Neuronal stem cell (in vitro differentiated cells): ENCODE data around the gene UBXN10.

Experiments
- DNase-seq: peaks from one replicate; pipeline ENCODE4 v3.0.0-alpha.2; 2013; ENCODE audit warnings: low spot score
- H2AFZ ChIP-seq: one replicate; pipeline ENCODE4 v1.6.1; 2013; ENCODE audit warnings: mild to moderate bottlenecking, low read length, inconsistent platforms
- H2AK5ac ChIP-seq: 2 replicates; pipeline ENCODE4 v1.6.1; 2013; ENCODE audit warnings: low read depth, mild to moderate bottlenecking, inconsistent platforms, low read length, moderate library complexity, mixed read lengths
- H2BK120ac ChIP-seq: 2 replicates; pipeline ENCODE4 v1.6.1; 2013; ENCODE audit warnings: low read depth, mild to moderate bottlenecking, inconsistent platforms, low read length, moderate library complexity, mixed read lengths
- H2BK12ac ChIP-seq: one replicate; pipeline ENCODE4 v1.6.1; 2013; ENCODE audit warnings: low read length, inconsistent platforms
- H2BK15ac ChIP-seq: 2 replicates; pipeline ENCODE4 v1.6.1; 2013; ENCODE audit warnings: mild to moderate bottlenecking, low read length, inconsistent platforms, mixed read lengths
- H2BK5ac ChIP-seq: one replicate; pipeline ENCODE4 v1.6.1; 2013; ENCODE audit warnings: inconsistent platforms, mild to moderate bottlenecking, low read length, moderate library complexity
- H3K14ac ChIP-seq: one replicate; pipeline ENCODE4 v1.6.1; 2013; ENCODE audit warnings: low read length, inconsistent platforms
- H3K18ac ChIP-seq: 2 replicates; pipeline ENCODE4 v1.6.1; 2013; ENCODE audit warnings: low read length, inconsistent platforms
- H3K23ac ChIP-seq: 2 replicates; pipeline ENCODE4 v1.6.1; 2013; ENCODE audit warnings: low read depth, mild to moderate bottlenecking, mixed read lengths, low read length, inconsistent platforms; ENCODE audit not compliant: poor library complexity
- H3K27ac ChIP-seq: replicated peaks from 3 replicates; pipeline ENCODE4 v1.5.1; 2013; ENCODE audit warnings: low read length, inconsistent platforms
- H3K27me3 ChIP-seq, 3 experiments: 2 replicates each; pipeline ENCODE4 v1.6.1; 2013; ENCODE audit warnings: low read length in 3 of 3, mild to moderate bottlenecking in 2 of 3, inconsistent platforms in 1 of 3, low read depth in 1 of 3, mixed read lengths in 1 of 3, moderate library complexity in 1 of 3; ENCODE audit not compliant: control insufficient read depth in 3 of 3, insufficient read depth in 3 of 3
- H3K36me3 ChIP-seq, 2 donors: replicated peaks in 1 of 2; 2 replicates each; pipeline ENCODE4 v1.6.1; 2013; ENCODE audit warnings: low read length in 2 of 2; ENCODE audit not compliant: control insufficient read depth in 2 of 2, insufficient read depth in 2 of 2
- H3K4ac ChIP-seq: 2 replicates; pipeline ENCODE4 v1.6.1; 2013; ENCODE audit warnings: inconsistent platforms, mild to moderate bottlenecking, low read length, moderate library complexity
- H3K4me1 ChIP-seq, 2 donors: 1 replicate in 1 of 2; 2 replicates in 1 of 2; pipeline ENCODE4 v1.6.1; 2013; ENCODE audit warnings: low read length in 2 of 2, low read depth in 1 of 2; ENCODE audit not compliant: control insufficient read depth in 2 of 2, insufficient read depth in 1 of 2
- H3K4me2 ChIP-seq: one replicate; pipeline ENCODE4 v1.6.1; 2013; ENCODE audit warnings: mild to moderate bottlenecking, low read length, inconsistent platforms; ENCODE audit not compliant: insufficient read depth, poor library complexity, severe bottlenecking
- H3K4me3 ChIP-seq, 2 donors: 2 replicates each; pipeline ENCODE4 v1.5.1; 2013; ENCODE audit warnings: low read length in 2 of 2, mild to moderate bottlenecking in 2 of 2, inconsistent platforms in 1 of 2, moderate library complexity in 1 of 2
- H3K79me1 ChIP-seq: one replicate; pipeline ENCODE4 v1.6.1; 2013; ENCODE audit warnings: low read depth, mild to moderate bottlenecking, inconsistent platforms, low read length, moderate library complexity
- H3K9ac ChIP-seq: one replicate; pipeline ENCODE4 v1.6.1; 2013; ENCODE audit warnings: mild to moderate bottlenecking, low read depth, low read length, inconsistent platforms; ENCODE audit not compliant: poor library complexity
- H3K9me3 ChIP-seq, 2 donors: replicated peaks in 1 of 2; 2 replicates each; pipeline versions ENCODE3 to v1.6.1; 2013; ENCODE audit warnings: low read length in 2 of 2, mild to moderate bottlenecking in 2 of 2, inconsistent platforms in 1 of 2, low read depth in 1 of 2, mixed read lengths in 1 of 2, moderate library complexity in 1 of 2; ENCODE audit not compliant: control insufficient read depth in 2 of 2, insufficient read depth in 1 of 2
- H4K8ac ChIP-seq: one replicate; pipeline ENCODE4 v1.6.1; 2013; ENCODE audit warnings: low read depth, mild to moderate bottlenecking, inconsistent platforms, low read length, moderate library complexity
- H4K91ac ChIP-seq: one replicate; pipeline ENCODE4 v1.6.1; 2013; ENCODE audit warnings: low read length, low read depth, mild to moderate bottlenecking, inconsistent platforms; ENCODE audit not compliant: poor library complexity
- WGBS, 2 donors: extraction: QIAGEN DNeasy Blood & Tissue Kit; methylation state at CpG; one replicate each; pipeline ENCODE4 v1.1.7; 2013; ENCODE audit warnings: missing lambda C conversion rate in 2 of 2, mixed read lengths in 1 of 2; ENCODE audit not compliant: insufficient read length in 2 of 2, insufficient replicate concordance in 1 of 2; ENCODE audit errors: extremely low coverage in 2 of 2; 5-methylcytosine and 5-hydroxymethylcytosine counted together

The UBXN10 gene

GRCh38 chr1:20209471-20209870 lies 23.6 kb downstream of the UBXN10 start:
- H3K27me3 ChIP-seq: peaks cover 0 to 11% (median 0%) of the 10 kb centered on the region in 3 experiments
- no peak overlapping the region for H2BK12ac ChIP-seq
- no peak overlapping the region for H3K18ac ChIP-seq
- no peak overlapping the region for H2BK5ac ChIP-seq
- no peak for DNase-seq
- no peak overlapping the region for H3K9ac ChIP-seq
- H2BK120ac ChIP-seq: no peak overlapping the region
- H4K8ac ChIP-seq: no peak overlapping the region
- no peak overlapping the region for H3K27ac ChIP-seq
- H2BK15ac ChIP-seq: no peak overlapping the region
- H4K91ac ChIP-seq: no peak overlapping the region
- no peak overlapping the region for H3K4ac ChIP-seq
- no peak overlapping the region for H3K4me2 ChIP-seq
- no peak overlapping the region for H3K23ac ChIP-seq
- peaks cover 0 to 5% of the 10 kb centered on the region in 2 donors for H3K4me1 ChIP-seq
- H3K14ac ChIP-seq: no peak overlapping the region
- H2AK5ac ChIP-seq: no peak overlapping the region
- no peak overlapping the region for H3K4me3 ChIP-seq
- no peak overlapping the region for H2AFZ ChIP-seq
- no peaks in the 10 kb centered on the region for H3K36me3 ChIP-seq
- no peaks in the 10 kb centered on the region for H3K9me3 ChIP-seq
- no CpG with 5 or more reads among the region's 4 CpGs for WGBS, 2 donors
- no peaks in the 10 kb centered on the region for H3K79me1 ChIP-seq

- Histone ChIP-seq H2BK5ac (no peak overlapping the region), H3K4me1 (peaks cover 0 to 5% of the 10 kb centered on the region in 2 donors), H3K14ac (no peak overlapping the region), H4K91ac (no peak overlapping the region), H3K4me3 (no peak overlapping the region), H2BK15ac (no peak overlapping the region), H3K79me1 (no peaks in the 10 kb centered on the region), H3K23ac (no peak overlapping the region), H2AK5ac (no peak overlapping the region), H3K27me3 (peaks cover 0 to 10% (median 0%) of the 10 kb centered on the region in 3 experiments), H2BK12ac (no peak overlapping the region), H3K18ac (no peak overlapping the region), H3K4ac (no peak overlapping the region), H3K9me3 (no peaks in the 10 kb centered on the region), H3K27ac (no peak overlapping the region), H3K4me2 (no peak overlapping the region), H2BK120ac (no peak overlapping the region), H3K36me3 (no peaks in the 10 kb centered on the region), H3K9ac (no peak overlapping the region), H4K8ac (no peak overlapping the region), H2AFZ (no peak overlapping the region)
- no CpG with 5 or more reads among the region's 10 CpGs for WGBS, 2 donors
- DNase-seq: no peak
Measured at GRCh38 chr1:20210736-20211460, 25.0 kb downstream of the UBXN10 start.

DNA sequence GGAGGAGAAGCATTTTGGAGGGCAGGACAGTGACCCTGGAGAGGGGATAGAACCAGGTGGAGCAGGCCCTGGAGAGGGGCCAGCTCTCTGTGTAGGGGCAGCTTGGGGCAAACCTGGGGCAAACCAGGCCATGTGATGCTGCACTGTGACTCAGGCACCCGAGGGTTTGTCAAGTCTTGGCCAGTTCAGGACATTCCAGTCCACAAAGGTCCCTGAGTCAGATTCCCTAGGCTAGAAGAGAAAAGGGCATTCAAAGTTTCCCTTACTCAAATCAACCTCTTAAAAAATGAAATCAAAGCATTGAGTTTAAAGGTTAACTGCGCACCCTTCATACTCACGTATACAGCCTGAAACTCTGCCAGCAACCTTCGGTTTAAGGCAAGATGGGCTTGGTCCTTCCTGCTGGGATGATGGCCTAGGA lies 25.6 kb downstream of the UBXN10 start:
- no peak overlapping the region for H4K91ac ChIP-seq
- H4K8ac ChIP-seq: no peak overlapping the region
- H3K23ac ChIP-seq: no peak overlapping the region
- WGBS, 2 donors: no CpG with 5 or more reads among the region's 4 CpGs
- H3K9me3 ChIP-seq: peaks cover 0 to 1% of the 10 kb centered on the region in 2 donors
- DNase-seq: no peak
- H2BK5ac ChIP-seq: no peak overlapping the region
- no peak overlapping the region for H3K9ac ChIP-seq
- H3K27ac ChIP-seq: no peak overlapping the region
- no peak overlapping the region for H3K14ac ChIP-seq
- H2BK15ac ChIP-seq: no peak overlapping the region
- H3K36me3 ChIP-seq: no peaks in the 10 kb centered on the region
- peaks cover 0 to 10% (median 0%) of the 10 kb centered on the region in 3 experiments for H3K27me3 ChIP-seq
- H3K4me2 ChIP-seq: no peak overlapping the region
- H3K18ac ChIP-seq: no peak overlapping the region
- no peak overlapping the region for H2AFZ ChIP-seq
- H3K79me1 ChIP-seq: no peaks in the 10 kb centered on the region
- peaks cover 0 to 5% of the 10 kb centered on the region in 2 donors for H3K4me1 ChIP-seq
- no peak overlapping the region for H2BK12ac ChIP-seq
- no peak overlapping the region for H2BK120ac ChIP-seq
- no peak overlapping the region for H3K4me3 ChIP-seq
- H2AK5ac ChIP-seq: no peak overlapping the region
- no peak overlapping the region for H3K4ac ChIP-seq

GRCh38 chr1:20212085-20212684 lies 26.3 kb downstream of the UBXN10 start:
- no CpG with 5 or more reads among the region's 11 CpGs for WGBS, 2 donors
- peaks cover 0 to 5% of the 10 kb centered on the region in 2 donors for H3K4me1 ChIP-seq
- H2BK5ac ChIP-seq: no peak overlapping the region
- H3K14ac ChIP-seq: no peak overlapping the region
- H3K18ac ChIP-seq: no peak overlapping the region
- no peak overlapping the region for H3K23ac ChIP-seq
- no peak overlapping the region for H3K27ac ChIP-seq
- H3K9me3 ChIP-seq: peaks cover 0 to 1% of the 10 kb centered on the region in 2 donors
- H3K79me1 ChIP-seq: no peaks in the 10 kb centered on the region
- no peak overlapping the region for H3K9ac ChIP-seq
- no peak overlapping the region for H4K8ac ChIP-seq
- no peak overlapping the region for H3K4me2 ChIP-seq
- H4K91ac ChIP-seq: no peak overlapping the region
- DNase-seq: no peak
- H3K4me3 ChIP-seq: no peak overlapping the region
- no peak overlapping the region for H3K4ac ChIP-seq
- no peaks in the 10 kb centered on the region for H3K36me3 ChIP-seq
- H2BK15ac ChIP-seq: no peak overlapping the region
- peaks cover 0 to 10% (median 0%) of the 10 kb centered on the region in 3 experiments for H3K27me3 ChIP-seq
- H2AK5ac ChIP-seq: no peak overlapping the region
- H2AFZ ChIP-seq: no peak overlapping the region
- H2BK12ac ChIP-seq: no peak overlapping the region
- H2BK120ac ChIP-seq: no peak overlapping the region
